Right atrium auricular region (tissue), 2 donors: ENCODE results near the gene GABPB2. TPM values are rescaled to one million over a fixed set of nuclear protein-coding genes. Genes with fewer than 3 reads are reported as not detected.

Experiments used
- DNase-seq: peaks from one replicate; pipeline ENCODE4 v3.0.0-alpha.2; 2019; ENCODE audit warnings: low spot score
- H3K27ac ChIP-seq, 2 donors: fragments of 200-600 bp; sonication (generic); 1 replicate in 1 of 2; 2 replicates in 1 of 2; pipeline ENCODE4 v1.5.1; 2016 to 2019
- H3K27me3 ChIP-seq, 2 donors: fragments of 200-600 bp; sonication (generic); one replicate each; pipeline versions ENCODE4 v1.5.1 to v1.6.0; 2017 to 2019
- H3K36me3 ChIP-seq: fragments of 200-600 bp; sonication (generic); one replicate; pipeline ENCODE4 v1.5.1; 2016
- H3K4me1 ChIP-seq, 2 donors: fragments of 200-600 bp; sonication (generic); one replicate each; pipeline versions ENCODE4 v1.5.1 to v1.6.0; 2017 to 2019
- H3K4me3 ChIP-seq, 2 donors: fragments of 200-600 bp; sonication (generic); 1 replicate in 1 of 2; 2 replicates in 1 of 2; pipeline ENCODE4 v1.5.1; 2017 to 2019; ENCODE audit warnings: mild to moderate bottlenecking in 1 of 2, moderate library complexity in 1 of 2
- H3K9me3 ChIP-seq, 2 donors: fragments of 200-600 bp; sonication (generic); one replicate each; pipeline ENCODE4 v1.5.1; 2019
- total RNA-seq, 2 donors: library from RNA; depleted of rRNA; stranded (reverse); fragments of >200 nt; gene quantifications; one replicate each; pipeline ENCODE4 v1.1.0, GENCODE V29; 2016
- TF ChIP-seq, protein P1 (sequence below), 2 donors: fragments of 200-600 bp; sonication (generic); IDR thresholded peaks; one replicate each; pipeline ENCODE4 v1.5.1; 2019; ENCODE audit warnings: antibody characterized with exemption in 2 of 2

Gene GABPB2
- total RNA-seq, 2 donors from 2014 or later, result 18.0 to 19.4 TPM

DNA sequence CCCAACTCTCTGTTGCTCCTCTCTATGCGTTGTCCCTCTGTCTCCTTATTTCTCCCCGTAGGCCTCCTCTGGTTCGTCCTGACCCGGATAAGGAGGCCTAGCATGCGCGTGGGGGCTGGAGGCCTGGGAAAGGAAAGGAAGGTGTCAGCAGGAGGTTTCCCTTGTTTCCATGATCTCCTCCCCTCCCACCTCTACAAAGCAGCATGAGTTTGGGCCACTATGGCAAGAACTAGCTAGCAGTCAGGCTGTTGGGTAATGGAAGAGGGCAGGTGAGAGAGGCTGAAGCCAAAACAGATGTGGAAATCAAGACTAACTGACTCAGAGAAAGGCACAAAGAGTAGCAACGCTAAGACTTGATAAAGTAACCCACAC is 76.6 kb downstream of the GABPB2 start:
- no peaks in the 10 kb centered on the region for H3K36me3 ChIP-seq
- no peaks in the 10 kb centered on the region for H3K9me3 ChIP-seq
- peak overlapping the region; percentile 81 to 93 for H3K4me3 ChIP-seq
- no peak for DNase-seq
- H3K27me3 ChIP-seq, result no peaks in the 10 kb centered on the region
- H3K27ac ChIP-seq, result peak overlapping the region; percentile 88 to 92
- peaks cover 0 to 48% of the 10 kb centered on the region in 2 donors for H3K4me1 ChIP-seq
- TF ChIP-seq, protein P1, sequence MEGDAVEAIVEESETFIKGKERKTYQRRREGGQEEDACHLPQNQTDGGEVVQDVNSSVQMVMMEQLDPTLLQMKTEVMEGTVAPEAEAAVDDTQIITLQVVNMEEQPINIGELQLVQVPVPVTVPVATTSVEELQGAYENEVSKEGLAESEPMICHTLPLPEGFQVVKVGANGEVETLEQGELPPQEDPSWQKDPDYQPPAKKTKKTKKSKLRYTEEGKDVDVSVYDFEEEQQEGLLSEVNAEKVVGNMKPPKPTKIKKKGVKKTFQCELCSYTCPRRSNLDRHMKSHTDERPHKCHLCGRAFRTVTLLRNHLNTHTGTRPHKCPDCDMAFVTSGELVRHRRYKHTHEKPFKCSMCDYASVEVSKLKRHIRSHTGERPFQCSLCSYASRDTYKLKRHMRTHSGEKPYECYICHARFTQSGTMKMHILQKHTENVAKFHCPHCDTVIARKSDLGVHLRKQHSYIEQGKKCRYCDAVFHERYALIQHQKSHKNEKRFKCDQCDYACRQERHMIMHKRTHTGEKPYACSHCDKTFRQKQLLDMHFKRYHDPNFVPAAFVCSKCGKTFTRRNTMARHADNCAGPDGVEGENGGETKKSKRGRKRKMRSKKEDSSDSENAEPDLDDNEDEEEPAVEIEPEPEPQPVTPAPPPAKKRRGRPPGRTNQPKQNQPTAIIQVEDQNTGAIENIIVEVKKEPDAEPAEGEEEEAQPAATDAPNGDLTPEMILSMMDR (IDR thresholded peaks at IDR 0.05), result no peak

DNA sequence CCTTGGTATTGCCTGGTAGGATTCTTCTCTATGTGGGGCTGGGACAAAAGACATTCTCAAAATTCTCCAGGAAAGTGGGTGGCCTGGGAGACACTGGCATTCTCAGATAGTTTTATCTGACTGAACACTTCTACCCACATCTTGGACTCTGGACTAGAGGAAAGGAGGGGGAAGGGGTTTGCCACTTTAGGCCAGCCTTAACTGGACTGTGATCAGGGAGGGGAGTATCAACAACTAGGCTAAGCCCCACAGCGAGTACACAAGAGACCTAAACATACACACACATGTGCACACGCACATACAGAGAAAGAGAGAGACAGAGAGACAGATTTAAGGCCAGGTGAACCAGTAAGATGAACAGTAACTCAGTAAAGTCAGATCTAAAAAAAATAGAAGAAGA is 77.1 kb downstream of the GABPB2 start:
- no peaks in the 10 kb centered on the region for H3K27me3 ChIP-seq
- TF ChIP-seq, protein P1 (IDR thresholded peaks at IDR 0.05), result no peak
- no peaks in the 10 kb centered on the region for H3K9me3 ChIP-seq
- no peaks in the 10 kb centered on the region for H3K36me3 ChIP-seq
- H3K27ac ChIP-seq, result peak overlapping the region; percentile 88 to 92
- no peak for DNase-seq
- no peak overlapping the region for H3K4me3 ChIP-seq
- peaks cover 0 to 42% of the 10 kb centered on the region in 2 donors for H3K4me1 ChIP-seq

DNA sequence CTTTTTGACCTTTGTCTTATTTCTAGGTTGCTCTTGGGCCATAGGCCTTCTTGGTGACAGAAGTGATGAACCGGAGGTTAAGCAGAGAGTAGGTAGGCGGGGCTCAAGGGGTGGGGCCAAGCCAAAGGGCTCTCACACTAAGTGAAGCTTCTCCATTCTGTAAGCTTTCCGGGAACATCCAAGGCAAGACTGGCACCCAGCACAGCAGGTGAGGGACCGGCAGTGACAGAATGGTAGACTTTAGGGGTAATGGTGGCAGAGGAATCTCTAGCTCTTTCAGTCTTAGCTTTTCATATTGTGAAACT is 85.9 kb downstream of the GABPB2 start, which contains the start of gene TNFAIP8L2:
TNFAIP8L2 (plus strand) TSS at position 135 of the 305 bp plus-strand sequence. CDS start 2,049 bp downstream, outside the sequence.
- Histone ChIP-seq H3K27ac (peak within 1 kb of the TSS; percentile 3 to 22), H3K4me3 (peak within 1 kb of the TSS; percentile 22 to 30)
- TF ChIP-seq, protein P1 (IDR thresholded peaks at IDR 0.05), result no peak

DNA sequence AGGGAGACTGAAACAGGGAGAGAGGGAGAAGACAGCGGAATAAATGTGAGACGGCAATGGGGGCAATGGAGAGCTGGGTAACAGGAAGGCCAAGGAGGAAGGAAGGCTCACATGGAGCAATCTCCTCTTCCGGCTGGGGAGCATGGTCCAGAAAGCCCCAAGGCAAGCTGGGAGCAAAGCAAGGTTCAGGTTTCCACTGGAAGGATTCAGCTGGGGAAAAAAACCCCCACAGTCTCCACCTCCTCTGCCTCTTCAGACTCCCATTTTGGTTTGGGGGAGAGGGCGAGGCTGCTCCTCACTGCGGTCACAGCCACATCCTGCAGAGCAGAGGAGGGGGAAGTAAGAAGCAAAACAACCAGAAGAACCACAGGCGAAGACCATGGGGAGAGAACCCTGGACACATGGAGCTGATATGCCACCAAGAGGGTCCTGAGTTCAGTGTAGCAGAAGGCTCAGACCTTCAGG is 86.5 kb downstream of the GABPB2 start:
- Histone ChIP-seq H3K27me3 (no peaks in the 10 kb centered on the region), H3K36me3 (peaks cover 30% of the 10 kb centered on the region), H3K4me1 (peaks cover 0 to 4% of the 10 kb centered on the region in 2 donors), H3K27ac (peak overlapping the region in 1 of 2 donors; percentile 22), H3K9me3 (no peaks in the 10 kb centered on the region), H3K4me3 (peak overlapping the region; percentile 22 to 30)
- DNase-seq, result no peak
- TF ChIP-seq, protein P1 (IDR thresholded peaks at IDR 0.05), result no peak

More for the DNA sequence above, 85.9 kb downstream of the GABPB2 start, which contains the start of gene TNFAIP8L2:
- Histone ChIP-seq H3K4me1 (peaks cover 0 to 4% of the 10 kb centered on the region in 2 donors), H3K9me3 (no peaks in the 10 kb centered on the region), H3K27me3 (no peaks in the 10 kb centered on the region), H3K36me3 (peaks cover 27% of the 10 kb centered on the region)
- no peak for DNase-seq

DNA sequence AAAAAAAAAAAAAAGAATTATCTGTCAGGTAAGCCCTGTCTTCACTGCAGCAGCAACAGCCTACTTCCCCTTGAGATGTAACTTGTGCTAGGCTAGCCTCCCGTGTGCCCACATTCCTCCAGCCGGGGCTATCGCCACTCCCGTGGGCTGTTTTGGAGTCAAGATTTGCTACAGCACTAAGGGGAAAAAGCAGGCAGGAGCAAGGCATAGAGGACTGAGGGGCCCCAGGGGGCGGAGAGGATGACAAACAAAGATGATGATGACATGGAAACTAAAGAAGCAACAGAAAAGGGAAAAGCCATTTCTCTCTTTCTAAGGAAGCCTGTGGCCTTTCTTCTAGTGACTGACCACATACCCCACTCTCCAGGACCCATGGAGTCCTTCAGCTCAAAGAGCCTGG is 87.8 kb downstream of the GABPB2 start:
- no peaks in the 10 kb centered on the region for H3K9me3 ChIP-seq
- H3K4me3 ChIP-seq, result no peak overlapping the region
- H3K36me3 ChIP-seq, result peaks cover 30% of the 10 kb centered on the region
- no peak for DNase-seq
- peaks cover 0 to 4% of the 10 kb centered on the region in 2 donors for H3K4me1 ChIP-seq
- H3K27me3 ChIP-seq, result no peaks in the 10 kb centered on the region
- TF ChIP-seq, protein P1 (IDR thresholded peaks at IDR 0.05), result no peak
- no peak overlapping the region for H3K27ac ChIP-seq

DNA sequence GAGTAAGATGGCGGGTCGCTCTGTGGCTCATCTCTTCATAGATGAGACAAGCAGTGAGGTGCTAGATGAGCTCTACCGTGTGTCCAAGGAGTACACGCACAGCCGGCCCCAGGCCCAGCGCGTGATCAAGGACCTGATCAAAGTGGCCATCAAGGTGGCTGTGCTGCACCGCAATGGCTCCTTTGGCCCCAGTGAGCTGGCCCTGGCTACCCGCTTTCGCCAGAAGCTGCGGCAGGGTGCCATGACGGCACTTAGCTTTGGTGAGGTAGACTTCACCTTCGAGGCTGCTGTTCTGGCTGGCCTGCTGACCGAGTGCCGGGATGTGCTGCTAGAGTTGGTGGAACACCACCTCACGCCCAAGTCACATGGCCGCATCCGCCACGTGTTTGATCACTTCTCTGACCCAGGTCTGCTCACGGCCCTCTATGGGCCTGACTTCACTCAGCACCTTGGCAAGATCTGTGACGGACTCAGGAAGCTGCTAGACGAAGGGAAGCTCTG is 88.2 kb downstream of the GABPB2 start:
- no peaks in the 10 kb centered on the region for H3K27me3 ChIP-seq
- TF ChIP-seq, protein P1 (IDR thresholded peaks at IDR 0.05), result no peak
- H3K4me1 ChIP-seq, result peaks cover 0 to 9% of the 10 kb centered on the region in 2 donors
- H3K4me3 ChIP-seq, result no peak overlapping the region
- H3K36me3 ChIP-seq, result peaks cover 30% of the 10 kb centered on the region
- H3K27ac ChIP-seq, result no peak overlapping the region
- no peaks in the 10 kb centered on the region for H3K9me3 ChIP-seq
- no peak for DNase-seq
